ENCODE results near the gene SLIT3.

The SLIT3 gene

GRCh38 chr5:169303119-169303515 lies 2.2 kb upstream of the SLIT3 start:
- peaks cover 24% of the 10 kb centered on the region for H3K4me1 Mint-ChIP-seq
- no peak for TF ChIP-seq CTCF (IDR thresholded peaks at IDR 0.05; ENCODE audit: unreplicated experiment in 3 of 3)
- no peak overlapping the region for H3K4me3 Mint-ChIP-seq
- H3K9me3 Mint-ChIP-seq = no peaks in the 10 kb centered on the region
- no peaks in the 10 kb centered on the region for H3K36me3 Mint-ChIP-seq (ENCODE audit: low read depth)
- no peak overlapping the region for H3K27ac Mint-ChIP-seq
- peaks cover 63% of the 10 kb centered on the region for H3K27me3 Mint-ChIP-seq (ENCODE audit: low read depth)

- peak overlapping the region; percentile 63 to 85 (median 77) for H3K27ac Mint-ChIP-seq
- peaks cover 65% of the 10 kb centered on the region for H3K27me3 Mint-ChIP-seq (ENCODE audit: low read depth)
- peaks cover 27% of the 10 kb centered on the region for H3K4me1 Mint-ChIP-seq
- peak overlapping the region; percentile 79 to 87 (median 84) for H3K4me3 Mint-ChIP-seq
- no peaks in the 10 kb centered on the region for H3K9me3 Mint-ChIP-seq
- peak; percentile 92 to 94 (median 93) for TF ChIP-seq CTCF (IDR thresholded peaks at IDR 0.05; ENCODE audit: unreplicated experiment in 3 of 3)
- no peaks in the 10 kb centered on the region for H3K36me3 Mint-ChIP-seq (ENCODE audit: low read depth)
Measured at GRCh38 chr5:169302491-169303118, 1.7 kb upstream of the SLIT3 start.

- Mint-ChIP-seq H3K9me3 (no peaks in the 10 kb centered on the region), H3K27ac (peak overlapping the region; percentile 63 to 85 (median 77)), H3K4me1 (peaks cover 34% of the 10 kb centered on the region), H3K4me3 (peak overlapping the region; percentile 79 to 87 (median 84)), H3K27me3 (ENCODE audit: low read depth) (peaks cover 64% of the 10 kb centered on the region), H3K36me3 (ENCODE audit: low read depth) (no peaks in the 10 kb centered on the region)
- no peak for TF ChIP-seq CTCF (IDR thresholded peaks at IDR 0.05; ENCODE audit: unreplicated experiment in 3 of 3)
Measured at GRCh38 chr5:169301986-169302385, 1.0 kb upstream of the SLIT3 start.

- Mint-ChIP-seq H3K4me3 (peak overlapping the region; percentile 79 to 87 (median 84)), H3K4me1 (peaks cover 39% of the 10 kb centered on the region), H3K27ac (peak overlapping the region; percentile 63 to 88 (median 85)), H3K27me3 (ENCODE audit: low read depth) (peaks cover 64% of the 10 kb centered on the region), H3K9me3 (no peaks in the 10 kb centered on the region), H3K36me3 (ENCODE audit: low read depth) (no peaks in the 10 kb centered on the region)
- TF ChIP-seq CTCF (IDR thresholded peaks at IDR 0.05; ENCODE audit: unreplicated experiment in 3 of 3) = no peak
Measured at GRCh38 chr5:169301386-169301934, 521 bp upstream of the SLIT3 start.

GRCh38 chr5:169299663-169300467 lies 1.1 kb downstream of the SLIT3 start:
- peak overlapping the region; percentile 87 to 92 (median 88) for H3K27ac Mint-ChIP-seq
- no peaks in the 10 kb centered on the region for H3K9me3 Mint-ChIP-seq
- H3K4me3 Mint-ChIP-seq = peak overlapping the region; percentile 87 to 99 (median 94)
- no peak for TF ChIP-seq CTCF (IDR thresholded peaks at IDR 0.05; ENCODE audit: unreplicated experiment in 3 of 3)
- peaks cover 39% of the 10 kb centered on the region for H3K4me1 Mint-ChIP-seq
- H3K36me3 Mint-ChIP-seq (ENCODE audit: low read depth) = no peaks in the 10 kb centered on the region
- H3K27me3 Mint-ChIP-seq (ENCODE audit: low read depth) = peaks cover 54% of the 10 kb centered on the region

All from nephron (organoid).